ENCODE results near the gene COQ4. TPM values are rescaled to one million over a fixed set of nuclear protein-coding genes. Genes with fewer than 3 reads are reported as not detected.
A peak's percentile ranks its signal among the peaks of the same experiment; 100 is the strongest.
"Not testable (repeated sequence)": the region's sequence is repeated elsewhere in the genome, so short reads cannot be mapped to it uniquely, and the experiment has no call there.

COQ4 gene
- 10 to 100 TPM; 27.8 to 29.6 TPM for total RNA-seq

DNA sequence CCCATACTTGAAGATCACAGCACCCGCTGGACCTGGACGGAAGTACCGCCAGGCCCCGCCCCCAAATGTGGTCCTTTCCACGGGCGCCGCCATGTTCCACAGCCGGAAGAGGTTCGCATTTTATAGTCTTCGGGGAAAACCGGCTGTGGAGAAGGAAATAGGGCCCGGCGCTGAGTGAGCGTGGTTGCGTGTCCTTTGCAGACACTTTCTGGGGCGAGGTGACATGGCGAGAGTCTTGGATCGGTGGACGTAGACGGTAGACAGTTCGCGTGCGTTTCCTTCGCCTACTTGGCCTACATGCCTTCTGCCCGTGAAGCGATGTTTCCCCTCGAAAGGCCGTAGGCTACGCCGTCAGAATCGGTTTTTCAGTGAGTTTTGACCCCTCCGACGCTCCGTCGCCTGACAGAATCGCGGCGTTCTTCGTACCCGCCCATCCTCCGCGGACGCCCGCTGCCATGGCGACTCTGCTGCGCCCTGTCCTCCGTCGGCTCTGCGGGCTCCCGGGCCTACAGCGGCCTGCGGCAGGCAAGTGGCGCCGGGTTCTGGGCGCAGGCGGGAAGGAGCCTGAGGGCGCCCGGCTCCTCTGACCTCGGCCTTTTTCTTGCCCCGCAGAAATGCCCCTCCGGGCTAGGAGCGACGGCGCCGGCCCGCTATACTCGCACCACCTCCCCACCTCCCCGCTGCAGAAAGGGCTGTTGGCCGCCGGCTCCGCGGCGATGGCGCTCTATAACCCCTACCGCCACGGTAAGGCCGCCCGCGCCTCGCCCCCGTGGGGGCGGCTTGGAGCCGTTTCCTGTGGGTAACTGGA is at the start of gene COQ4, which contains the start of gene TRUB2:
Gene COQ4, plus strand, starts transcription at position 436 of the 808 bp plus-strand sequence. Its CDS starts 20 bp downstream, at position 456.
Gene TRUB2, minus strand, starts transcription at position 44 of the 808 bp plus-strand sequence. Its CDS starts 39 bp downstream, at position 5.
- no peaks in the 10 kb centered on the region for H3K9me3 Mint-ChIP-seq
- peak within 1 kb of the TSS; percentile 94 for H3K27ac Mint-ChIP-seq
- peaks cover 7% of the 10 kb centered on the region for H3K36me3 Mint-ChIP-seq (ENCODE audit: low read depth)
- CTCF ChIA-PET = interaction anchor here (0.7 kb wide), 1 partner anchor 628 kb away, joined by 3 read pairs; no protein-coding TSS in a partner anchor
- peak within 1 kb of the TSS; percentile 90 for H3K4me3 Mint-ChIP-seq
- peaks cover 22% of the 10 kb centered on the region for H3K4me1 Mint-ChIP-seq (ENCODE audit: low read depth)
- no peaks in the 10 kb centered on the region for H3K27me3 Mint-ChIP-seq (ENCODE audit: low read depth)
- DNase-seq = peak; percentile 95
- intact Hi-C loops (cut with micrococcal nuclease) = loop anchor here (1.0 to 5.0 kb wide), 9 partner anchors 18 to 256 kb away; partner anchors contain the start of genes BBLN, GOLGA2, NAIF1 and ODF2

DNA sequence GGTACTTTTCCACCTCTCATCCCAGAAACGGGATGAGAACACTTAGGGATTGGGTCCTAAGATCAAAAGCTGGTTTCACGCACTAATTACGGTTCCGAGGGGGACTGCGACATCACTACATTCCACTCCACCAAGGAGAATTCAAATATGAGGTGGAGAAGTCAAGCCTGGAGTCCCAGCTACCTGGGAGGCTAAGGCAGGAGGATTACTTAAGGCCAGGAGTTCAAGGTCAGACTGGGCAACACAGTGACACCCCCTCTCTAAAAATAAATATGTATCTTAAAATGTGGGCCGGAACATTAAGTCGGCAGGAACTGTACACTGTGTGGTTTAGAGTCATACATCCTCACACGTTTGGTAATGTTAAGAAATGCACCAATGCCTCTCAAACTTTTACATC is 48.4 kb upstream of the COQ4 start:
- no peaks in the 10 kb centered on the region for H3K9me3 Mint-ChIP-seq
- peak overlapping the region; percentile 15 for H3K4me3 Mint-ChIP-seq
- H3K4me1 Mint-ChIP-seq (ENCODE audit: low read depth) = peaks cover 27% of the 10 kb centered on the region
- CTCF ChIA-PET = interaction anchor here (0.6 kb wide), 1 partner anchor 70 kb away, joined by 4 read pairs; no protein-coding TSS in a partner anchor
- H3K27ac Mint-ChIP-seq = no peak overlapping the region
- intact Hi-C loops (cut with micrococcal nuclease) = no loop called here
- DNase-seq = no peak
- H3K36me3 Mint-ChIP-seq (ENCODE audit: low read depth) = peaks cover 9% of the 10 kb centered on the region
- no peaks in the 10 kb centered on the region for H3K27me3 Mint-ChIP-seq (ENCODE audit: low read depth)

DNA sequence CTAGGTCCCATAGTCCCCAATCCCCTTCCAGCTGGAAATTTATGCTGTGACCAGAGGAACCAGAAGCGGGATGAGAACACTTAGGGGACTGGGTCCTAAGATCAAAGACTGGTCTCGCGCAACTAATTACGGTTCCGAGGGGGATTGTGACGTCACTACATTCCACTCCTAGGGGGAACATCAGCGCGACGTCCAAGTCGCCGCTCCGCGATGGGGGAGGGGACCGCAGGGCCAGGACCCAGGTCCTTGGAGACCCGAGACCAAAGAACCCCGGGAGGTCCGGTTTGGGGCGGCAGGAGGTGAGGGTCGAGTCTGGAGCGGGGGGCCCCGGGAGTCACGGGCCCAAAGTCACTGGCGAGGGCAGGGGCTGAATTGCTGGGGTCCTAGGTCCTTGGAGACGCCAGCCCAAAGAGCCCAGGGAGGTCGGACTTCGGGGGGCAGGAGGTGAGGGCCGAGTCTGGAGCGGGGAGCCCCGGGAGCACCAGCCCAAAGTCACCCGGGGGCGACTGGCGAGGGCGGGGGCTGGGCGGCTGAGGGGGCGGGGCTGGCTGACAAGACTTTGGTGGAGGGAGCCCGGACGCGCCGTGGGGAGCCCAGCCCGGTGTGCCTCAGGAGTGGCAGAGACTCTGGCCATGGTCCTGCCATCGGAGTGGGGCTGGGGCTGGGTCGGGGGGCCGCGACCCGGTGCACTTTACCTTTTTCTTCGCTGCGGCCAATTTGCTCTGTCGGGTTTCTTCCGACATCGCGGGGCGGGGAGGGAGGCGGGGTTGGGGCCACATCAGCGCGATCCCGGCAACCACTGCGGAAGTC is 47.2 kb upstream of the COQ4 start, which contains the start of gene GOLGA2:
Gene GOLGA2, minus strand, starts transcription at position 810 of the 810 bp plus-strand sequence. Its CDS starts 31 bp downstream, at position 779.
- no peaks in the 10 kb centered on the region for H3K9me3 Mint-ChIP-seq
- CTCF ChIA-PET = interaction anchor here (0.8 to 1.2 kb wide), 2 partner anchors 20 to 66 kb away, joined by 3 to 4 read pairs; no protein-coding TSS in a partner anchor

DNA sequence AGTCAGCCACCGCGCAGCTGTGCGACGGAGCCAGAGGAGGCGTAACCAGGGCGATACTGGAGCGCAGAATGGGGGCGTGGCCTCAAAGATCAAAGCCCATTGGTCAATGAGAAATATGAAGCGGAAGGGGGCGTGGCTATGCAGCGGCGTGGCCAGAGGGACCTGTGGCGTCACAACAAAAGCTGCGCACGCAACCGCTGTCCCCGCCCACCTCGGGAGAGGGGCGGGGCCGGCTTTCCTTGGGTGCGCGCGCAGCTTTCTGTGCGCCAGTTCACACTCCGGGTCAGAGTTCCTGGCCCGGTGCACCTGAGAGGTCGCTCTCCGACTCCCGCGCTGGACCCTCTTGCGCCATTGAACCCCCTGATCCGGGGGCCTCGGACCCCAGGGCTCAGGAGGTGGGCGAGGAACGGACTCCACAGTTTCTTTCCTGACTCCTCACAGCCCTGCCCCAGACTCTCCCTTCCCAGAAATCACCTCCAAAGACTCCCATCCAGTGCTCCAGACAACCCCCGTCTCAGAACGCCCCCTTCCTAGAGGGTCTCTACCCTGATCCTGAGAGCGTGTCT is 46.5 kb upstream of the COQ4 start, which contains the start of gene SWI5:
Gene SWI5, plus strand, starts transcription at position 269 of the 566 bp plus-strand sequence.
- Mint-ChIP-seq H3K27ac (peak within 1 kb of the TSS; percentile 86), H3K36me3 (ENCODE audit: low read depth) (peaks cover 12% of the 10 kb centered on the region), H3K27me3 (ENCODE audit: low read depth) (no peaks in the 10 kb centered on the region), H3K9me3 (no peaks in the 10 kb centered on the region), H3K4me1 (ENCODE audit: low read depth) (peaks cover 32% of the 10 kb centered on the region), H3K4me3 (peak within 1 kb of the TSS; percentile 94)
- CTCF ChIA-PET = interaction anchor here (0.8 to 1.2 kb wide), 2 partner anchors 21 to 65 kb away, joined by 3 to 4 read pairs; no protein-coding TSS in a partner anchor
- intact Hi-C loops (cut with micrococcal nuclease) = loop anchor here (1.0 to 5.0 kb wide), 9 partner anchors 26 to 448 kb away; partner anchors contain the start of genes CIZ1, COQ4, SPTAN1 and TRUB2
- peak; percentile 100 for DNase-seq

More for the DNA sequence above, 47.2 kb upstream of the COQ4 start, which contains the start of gene GOLGA2:
- no peaks in the 10 kb centered on the region for H3K27me3 Mint-ChIP-seq (ENCODE audit: low read depth)
- peaks cover 32% of the 10 kb centered on the region for H3K4me1 Mint-ChIP-seq (ENCODE audit: low read depth)
- intact Hi-C loops (cut with micrococcal nuclease) = loop anchor here (1.0 to 5.0 kb wide), 9 partner anchors 25 to 449 kb away; partner anchors contain the start of genes CIZ1, COQ4, SPTAN1 and TRUB2
- DNase-seq = no peak
- peaks cover 12% of the 10 kb centered on the region for H3K36me3 Mint-ChIP-seq (ENCODE audit: low read depth)
- H3K4me3 Mint-ChIP-seq = peak within 1 kb of the TSS; percentile 94
- H3K27ac Mint-ChIP-seq = peak within 1 kb of the TSS; percentile 86

DNA sequence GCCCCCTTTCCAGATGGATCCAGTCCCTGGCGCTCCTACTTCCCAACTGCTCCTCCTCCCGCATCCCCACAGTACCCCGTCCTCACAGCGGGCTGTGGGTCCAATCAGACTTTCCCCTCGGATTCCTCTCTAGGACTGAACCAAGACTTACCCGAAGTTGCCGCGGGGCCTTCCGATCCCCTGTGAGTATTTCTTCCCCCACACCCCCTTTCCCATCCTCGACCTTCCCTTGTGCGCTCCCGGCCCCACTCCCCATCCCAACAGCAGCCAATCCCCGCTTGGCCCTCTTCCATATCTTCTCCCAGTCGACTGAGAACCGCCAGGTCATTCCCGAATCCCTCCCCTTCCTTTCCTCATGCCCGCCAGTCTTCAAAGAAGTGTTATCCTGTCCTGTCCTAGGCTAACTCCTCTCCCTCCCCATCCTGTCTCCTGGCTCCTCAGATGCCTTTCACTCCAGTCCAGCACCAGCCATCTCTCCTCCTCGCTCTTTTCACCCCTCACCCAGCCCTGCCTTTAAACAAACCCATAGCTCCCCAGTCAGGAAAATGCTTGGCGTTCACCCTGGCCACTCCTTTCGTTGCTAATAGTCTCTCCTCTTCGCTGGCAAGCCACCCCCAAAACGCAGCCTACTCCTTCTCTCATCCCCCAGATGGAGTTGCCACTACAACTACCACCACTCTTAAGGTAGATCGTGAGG is 45.9 kb upstream of the COQ4 start:
- Mint-ChIP-seq H3K4me1 (ENCODE audit: low read depth) (peaks cover 32% of the 10 kb centered on the region), H3K4me3 (peak overlapping the region; percentile 94), H3K9me3 (no peaks in the 10 kb centered on the region), H3K27ac (peak overlapping the region; percentile 86), H3K36me3 (ENCODE audit: low read depth) (peaks cover 8% of the 10 kb centered on the region), H3K27me3 (ENCODE audit: low read depth) (no peaks in the 10 kb centered on the region)
- intact Hi-C loops (cut with micrococcal nuclease) = loop anchor here (1.0 to 5.0 kb wide), 9 partner anchors 26 to 448 kb away; partner anchors contain the start of genes CIZ1, COQ4, SPTAN1 and TRUB2
- DNase-seq = peak; percentile 12
- CTCF ChIA-PET = interaction anchor here (0.8 to 1.2 kb wide), 2 partner anchors 22 to 65 kb away, joined by 3 to 4 read pairs; no protein-coding TSS in a partner anchor

DNA sequence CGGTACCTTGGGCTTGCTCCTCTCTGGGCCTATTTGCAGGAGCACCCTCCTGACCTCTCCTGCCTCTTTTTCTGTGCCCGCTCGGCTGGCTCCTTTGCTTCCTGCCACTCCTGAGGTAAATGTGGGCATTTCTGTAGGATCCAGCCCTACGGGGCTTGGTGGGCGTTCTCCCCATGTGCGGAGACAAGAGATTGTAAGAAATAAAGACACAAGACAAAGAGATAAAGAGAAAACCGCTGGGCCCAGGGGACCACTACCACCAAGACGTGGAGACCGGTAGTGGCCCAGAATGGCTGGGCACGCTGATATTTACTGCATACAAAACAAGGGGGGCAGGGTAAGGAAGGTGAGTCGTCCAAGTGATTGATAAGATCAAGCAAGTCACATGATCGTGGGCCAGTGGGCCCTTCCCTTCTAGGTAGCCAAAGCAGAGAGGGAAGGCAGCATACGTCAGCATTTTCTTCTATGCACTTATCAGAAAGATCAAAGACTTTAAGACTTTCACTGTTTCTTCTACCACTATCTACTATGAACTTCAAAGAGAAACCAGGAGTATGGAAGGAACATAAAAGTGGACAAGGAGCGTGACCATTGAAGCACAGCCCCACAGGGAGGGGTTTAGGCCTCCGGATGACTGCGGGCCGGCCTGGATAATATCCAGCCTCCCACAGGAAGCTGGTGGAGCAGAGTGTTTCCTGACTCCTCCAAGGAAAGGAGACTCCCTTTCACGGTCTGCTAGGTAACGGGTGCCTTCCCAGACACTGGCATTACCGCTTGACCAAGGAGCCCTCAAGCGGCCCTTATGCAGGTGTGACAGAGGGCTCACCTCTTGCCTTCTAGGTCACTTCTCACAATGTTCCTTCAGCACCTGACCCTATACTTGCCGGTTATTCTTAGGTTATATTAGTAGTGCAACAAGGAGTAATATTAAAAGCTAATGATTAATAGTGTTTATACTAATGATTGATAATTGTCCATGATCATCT is 43.3 kb upstream of the COQ4 start:
- intact Hi-C loops (cut with micrococcal nuclease) = loop anchor here (5.0 kb wide), 1 partner anchor 87 kb away; the partner anchor contains the start of gene CIZ1
- not testable (repeated sequence) for H3K9me3 Mint-ChIP-seq; H3K27me3 Mint-ChIP-seq (ENCODE audit: low read depth); H3K36me3 Mint-ChIP-seq (ENCODE audit: low read depth); H3K4me3 Mint-ChIP-seq; DNase-seq; H3K27ac Mint-ChIP-seq
- CTCF ChIA-PET = interaction anchor here (1.5 kb wide), 1 partner anchor 16 kb away, joined by 4 read pairs; no protein-coding TSS in a partner anchor
- peaks cover 29% of the 10 kb centered on the region for H3K4me1 Mint-ChIP-seq (ENCODE audit: low read depth)

DNA sequence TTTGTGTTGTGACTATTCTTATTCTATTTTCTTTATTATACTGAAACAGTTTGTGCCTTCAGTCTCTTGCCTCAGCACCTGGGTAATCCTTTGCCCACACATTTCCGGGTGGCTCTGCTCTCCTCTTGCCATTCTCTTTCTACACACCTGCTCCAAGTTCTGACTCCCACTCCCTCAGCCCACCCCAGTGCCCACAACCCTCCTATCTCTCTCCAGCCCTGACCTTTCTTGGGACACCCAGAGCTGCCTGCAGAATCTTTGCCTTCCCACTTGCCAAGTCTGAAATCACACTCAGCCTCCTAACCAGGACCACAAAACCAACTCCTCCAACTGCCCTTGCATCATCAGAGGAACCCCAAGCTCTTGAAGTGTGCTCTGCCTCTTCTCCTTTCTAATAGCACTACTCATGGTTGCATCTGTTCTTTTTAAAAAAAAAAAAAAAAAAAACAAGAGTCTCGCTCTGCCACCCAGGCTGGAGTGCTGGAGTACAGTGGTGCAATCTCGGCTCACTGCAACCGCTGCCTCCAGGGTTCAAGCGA is 42.5 kb upstream of the COQ4 start:
- Mint-ChIP-seq H3K4me1 (ENCODE audit: low read depth) (peaks cover 23% of the 10 kb centered on the region), H3K27ac (no peak overlapping the region), H3K36me3 (ENCODE audit: low read depth) (peaks cover 3% of the 10 kb centered on the region), H3K9me3 (no peaks in the 10 kb centered on the region), H3K27me3 (ENCODE audit: low read depth) (no peaks in the 10 kb centered on the region), H3K4me3 (no peak overlapping the region)
- intact Hi-C loops (cut with micrococcal nuclease) = no loop called here
- no peak for DNase-seq
- CTCF ChIA-PET = no interaction called here

DNA sequence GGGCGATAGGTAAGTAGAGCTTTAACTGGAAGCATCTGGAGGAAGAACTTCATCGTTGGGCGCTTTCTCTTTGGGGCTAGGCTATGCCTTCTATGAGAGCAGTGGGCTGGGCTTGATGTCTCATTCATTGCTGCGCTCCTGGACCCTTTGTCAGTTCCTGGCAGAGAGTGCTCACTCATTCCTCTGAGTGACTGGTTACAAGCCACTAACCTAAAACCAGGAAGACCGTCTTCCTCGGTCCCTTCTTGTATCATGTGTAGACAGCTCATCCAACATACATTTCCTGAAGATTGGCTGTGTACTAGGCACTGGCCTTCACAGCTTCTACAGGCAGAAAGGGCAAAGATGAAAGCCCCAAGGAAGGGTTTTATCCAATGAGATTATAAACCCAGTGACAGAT is 40.1 kb upstream of the COQ4 start:
- no peak for DNase-seq
- H3K27ac Mint-ChIP-seq = no peak overlapping the region
- peaks cover 3% of the 10 kb centered on the region for H3K36me3 Mint-ChIP-seq (ENCODE audit: low read depth)
- no peaks in the 10 kb centered on the region for H3K27me3 Mint-ChIP-seq (ENCODE audit: low read depth)
- CTCF ChIA-PET = interaction anchor here (0.6 kb wide), 1 partner anchor 11 kb away, joined by 3 read pairs; no protein-coding TSS in a partner anchor
- H3K4me3 Mint-ChIP-seq = no peak overlapping the region
- intact Hi-C loops (cut with micrococcal nuclease) = no loop called here
- peaks cover 10% of the 10 kb centered on the region for H3K4me1 Mint-ChIP-seq (ENCODE audit: low read depth)
- H3K9me3 Mint-ChIP-seq = no peaks in the 10 kb centered on the region

DNA sequence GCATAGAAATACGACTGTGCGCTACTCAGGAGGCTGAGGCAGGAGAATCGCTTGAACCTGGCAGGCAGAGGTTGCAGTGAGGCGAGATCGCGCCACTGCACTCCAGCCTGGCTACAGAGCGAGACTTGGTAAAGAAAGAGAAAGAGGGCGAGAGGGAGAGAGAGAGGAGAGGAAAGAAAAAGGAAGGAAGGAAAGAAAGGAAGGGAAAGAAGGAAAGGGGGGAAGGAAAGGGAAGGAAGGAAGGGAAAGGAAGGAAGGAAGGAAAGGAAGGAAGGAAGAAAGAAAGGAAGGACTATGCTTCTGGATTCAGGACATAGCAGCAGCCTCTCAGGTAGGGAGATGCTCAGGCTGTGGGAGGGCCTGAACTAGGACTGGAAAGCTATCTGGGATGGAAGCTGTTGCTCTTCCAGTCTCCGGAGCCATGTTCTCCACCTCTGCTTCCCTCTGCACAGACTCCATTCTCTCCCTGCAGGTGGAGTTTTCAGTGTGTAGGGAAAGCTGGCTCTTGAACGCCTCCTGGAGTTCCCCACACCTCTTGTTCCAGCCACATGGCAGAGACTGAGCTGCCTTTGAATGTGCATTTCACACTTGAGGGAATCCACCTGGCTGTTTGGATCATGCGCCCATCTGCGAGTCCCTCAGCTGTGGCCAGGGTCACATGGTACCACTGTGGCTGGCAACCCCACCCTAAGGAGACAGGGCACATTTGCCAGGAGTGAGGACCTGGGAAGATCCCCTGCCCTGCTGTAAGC is 37.4 kb upstream of the COQ4 start:
- peaks cover 3% of the 10 kb centered on the region for H3K36me3 Mint-ChIP-seq (ENCODE audit: low read depth)
- intact Hi-C loops (cut with micrococcal nuclease) = no loop called here
- H3K27ac Mint-ChIP-seq = no peak overlapping the region
- DNase-seq = no peak
- no peak overlapping the region for H3K4me3 Mint-ChIP-seq
- H3K9me3 Mint-ChIP-seq = no peaks in the 10 kb centered on the region
- H3K27me3 Mint-ChIP-seq (ENCODE audit: low read depth) = no peaks in the 10 kb centered on the region
- peaks cover under 1% of the 10 kb centered on the region for H3K4me1 Mint-ChIP-seq (ENCODE audit: low read depth)
- CTCF ChIA-PET = interaction anchor here (0.7 to 2.4 kb wide), 2 partner anchors 10 to 14 kb away, joined by 3 to 6 read pairs; no protein-coding TSS in a partner anchor
